Neural cell (in vitro differentiated cells): ENCODE data around the gene CACNG6.

Experiments used
- EP300 ChIP-seq: fragments of 450-650 bp; conservative IDR thresholded peaks from 2 replicates; pipeline ENCODE4 v1.6.1; 2014; ENCODE audit warnings: antibody characterized with exemption, mild to moderate bottlenecking, moderate library complexity; ENCODE audit not compliant: poor library complexity, severe bottlenecking
- EZH2 ChIP-seq: fragments of 200-600, 300-800 bp; shearing (Covaris generic), sonication (generic); IDR thresholded peaks from 2 replicates; pipeline ENCODE4 v1.6.1; 2014; ENCODE audit warnings: antibody characterized with exemption, low read length, borderline replicate concordance, mild to moderate bottlenecking; ENCODE audit not compliant: insufficient read depth, poor library complexity, severe bottlenecking
- POLR2AphosphoS5 ChIP-seq: IDR thresholded peaks from 2 replicates; pipeline ENCODE4 v1.6.1; 2012
- REST ChIP-seq: IDR thresholded peaks from 2 replicates; pipeline ENCODE4 v1.6.1; 2012; ENCODE audit warnings: borderline replicate concordance

DNA sequence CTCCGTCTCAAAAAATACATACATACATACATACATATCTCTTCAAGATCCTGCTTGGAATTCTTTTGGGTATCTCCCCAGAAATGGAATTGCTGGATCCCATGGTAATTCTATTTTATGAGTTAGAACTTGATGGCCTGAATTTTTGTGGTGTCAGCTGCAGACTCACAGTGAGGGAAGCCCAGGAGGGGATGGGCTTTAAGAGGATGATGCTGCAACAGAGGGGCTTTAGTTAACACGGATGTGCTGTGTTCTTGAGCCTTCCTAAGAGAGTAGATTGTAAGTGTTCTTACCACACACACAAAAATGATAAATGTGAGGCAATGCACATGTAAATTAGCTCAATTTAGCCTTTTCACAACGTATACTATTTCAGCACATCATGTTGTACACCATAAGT lies 31.8 kb downstream of the CACNG6 start:
- TF ChIP-seq EP300 (no peak), REST (no peak), POLR2AphosphoS5 (no peak), EZH2 (no peak)
